ENCODE results near the gene ATP13A2. TPM values are rescaled to one million over a fixed set of nuclear protein-coding genes. Genes with fewer than 3 reads are reported as not detected.
A peak's percentile ranks its signal among the peaks of the same experiment; 100 is the strongest.

Gene ATP13A2
- polyA plus RNA-seq, 1 donor (not counting 4 experiments of a cell fraction or from before 2014, with no cell fraction given) = 19.7 TPM

DNA sequence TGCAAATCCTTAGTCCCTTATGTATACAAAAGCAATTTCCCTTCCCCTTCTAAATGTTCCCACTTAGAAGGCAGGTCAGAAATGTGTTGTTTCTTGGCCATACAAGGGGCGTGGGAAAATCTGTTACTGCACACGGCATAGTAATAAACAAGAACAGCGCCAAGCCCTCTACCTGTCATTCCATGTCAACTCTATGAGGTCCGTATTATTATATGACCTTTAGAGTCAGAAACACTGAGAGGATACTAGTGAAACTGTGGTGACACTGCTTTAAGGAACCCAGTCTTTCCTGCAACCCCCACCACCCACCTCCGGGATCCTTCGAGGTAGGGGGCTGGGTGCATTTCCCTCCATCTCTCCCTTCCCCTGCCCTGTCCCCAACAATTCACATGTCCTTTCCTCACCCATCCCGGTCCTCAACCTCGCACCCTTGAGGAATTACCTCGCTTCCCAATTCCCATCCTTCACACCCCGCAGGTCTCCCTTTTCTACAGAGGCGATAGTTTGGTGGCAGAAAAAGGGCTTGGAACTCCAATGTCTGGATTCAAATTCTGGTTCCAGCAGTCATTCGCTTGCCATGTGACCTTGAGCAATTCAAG, 41.5 kb upstream of the ATP13A2 start:
- dilution Hi-C loops (cut with MboI; ENCODE audit: extremely low pct_ligation_motif_present, low sequenced_read_pairs) = no loop called here
- H2AFZ ChIP-seq (ENCODE audit: control insufficient read depth, low read length) = no peak overlapping the region
- H4K20me1 ChIP-seq (ENCODE audit: control insufficient read depth, extremely low read depth, insufficient read depth, low read length) = no peaks in the 10 kb centered on the region
- DNase-seq (ENCODE audit: low read depth, low spot score) (no peak), FAIRE-seq (no peak)
- H3K4me2 ChIP-seq (ENCODE audit: control insufficient read depth, extremely low read depth, insufficient read depth, low read depth, low read length) = peak overlapping the region; percentile 90
- peak overlapping the region; percentile 85 to 97 (median 92) for H3K4me3 ChIP-seq (ENCODE audit: control insufficient read depth in 2 of 3, extremely low read depth in 1 of 3, insufficient read depth in 2 of 3, low read depth in 1 of 3, low read length in 3 of 3)
- peaks cover 43% of the 10 kb centered on the region for H3K79me2 ChIP-seq (ENCODE audit: control insufficient read depth, insufficient read depth, low read length)
- no peaks in the 10 kb centered on the region for H3K27me3 ChIP-seq (ENCODE audit: control insufficient read depth, extremely low read depth, insufficient read depth, low read length)
- no peaks in the 10 kb centered on the region for H3K9me3 ChIP-seq (ENCODE audit: control insufficient read depth, low read depth, low read length)
- H3K36me3 ChIP-seq (ENCODE audit: control insufficient read depth in 2 of 2, extremely low read depth in 1 of 2, insufficient read depth in 2 of 2, low read length in 2 of 2) = peaks cover 0 to 8% of the 10 kb centered on the region in 2 experiments
- H3K27ac ChIP-seq (ENCODE audit: control insufficient read depth, insufficient read depth, low read length) = peak overlapping the region; percentile 82
- H3K9ac ChIP-seq (ENCODE audit: control insufficient read depth, extremely low read depth, insufficient read depth, low read length) = peak overlapping the region; percentile 84
- peaks cover 9% of the 10 kb centered on the region for H3K4me1 ChIP-seq (ENCODE audit: control insufficient read depth, extremely low read depth, insufficient read depth, low read length)
- H3K9me1 ChIP-seq (ENCODE audit: control insufficient read depth, extremely low read depth, insufficient read depth, low read length) = no peaks in the 10 kb centered on the region
- TF ChIP-seq, protein P1, sequence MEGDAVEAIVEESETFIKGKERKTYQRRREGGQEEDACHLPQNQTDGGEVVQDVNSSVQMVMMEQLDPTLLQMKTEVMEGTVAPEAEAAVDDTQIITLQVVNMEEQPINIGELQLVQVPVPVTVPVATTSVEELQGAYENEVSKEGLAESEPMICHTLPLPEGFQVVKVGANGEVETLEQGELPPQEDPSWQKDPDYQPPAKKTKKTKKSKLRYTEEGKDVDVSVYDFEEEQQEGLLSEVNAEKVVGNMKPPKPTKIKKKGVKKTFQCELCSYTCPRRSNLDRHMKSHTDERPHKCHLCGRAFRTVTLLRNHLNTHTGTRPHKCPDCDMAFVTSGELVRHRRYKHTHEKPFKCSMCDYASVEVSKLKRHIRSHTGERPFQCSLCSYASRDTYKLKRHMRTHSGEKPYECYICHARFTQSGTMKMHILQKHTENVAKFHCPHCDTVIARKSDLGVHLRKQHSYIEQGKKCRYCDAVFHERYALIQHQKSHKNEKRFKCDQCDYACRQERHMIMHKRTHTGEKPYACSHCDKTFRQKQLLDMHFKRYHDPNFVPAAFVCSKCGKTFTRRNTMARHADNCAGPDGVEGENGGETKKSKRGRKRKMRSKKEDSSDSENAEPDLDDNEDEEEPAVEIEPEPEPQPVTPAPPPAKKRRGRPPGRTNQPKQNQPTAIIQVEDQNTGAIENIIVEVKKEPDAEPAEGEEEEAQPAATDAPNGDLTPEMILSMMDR (optimal IDR thresholded peaks at IDR 0.05 in 1 of 3, IDR thresholded peaks at IDR 0.05 in 1 of 3, conservative IDR thresholded peaks at IDR 0.05 in 1 of 3; ENCODE audit: extremely low read depth in 1 of 3, insufficient read depth in 2 of 3, low read length in 3 of 3) = no peak
- TF ChIP-seq EZH2 (IDR thresholded peaks at IDR 0.05; ENCODE audit: low read length) = no peak

DNA sequence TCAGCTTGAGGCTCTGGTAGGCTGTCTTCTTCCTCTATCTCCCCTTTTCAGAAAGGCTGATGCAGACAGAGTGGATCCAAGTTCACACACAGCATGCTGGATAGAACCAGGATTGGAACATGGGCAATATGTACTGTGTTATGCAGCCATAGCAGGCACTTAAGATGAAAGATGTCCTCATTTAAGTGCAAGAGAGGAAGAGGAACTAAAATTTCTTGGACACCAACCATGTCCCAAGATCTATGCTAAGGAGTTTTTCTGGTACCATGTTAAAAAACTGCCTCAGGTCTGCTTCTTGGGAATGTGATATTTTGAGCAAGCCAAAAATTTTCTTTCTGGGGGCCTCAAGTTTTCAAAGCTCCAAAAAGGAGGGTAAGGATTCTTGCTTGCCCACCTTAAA, 40.9 kb upstream of the ATP13A2 start:
- H2AFZ ChIP-seq (ENCODE audit: control insufficient read depth, low read length) = no peak overlapping the region
- peak overlapping the region; percentile 90 for H3K4me2 ChIP-seq (ENCODE audit: control insufficient read depth, extremely low read depth, insufficient read depth, low read depth, low read length)
- H3K4me3 ChIP-seq (ENCODE audit: control insufficient read depth in 2 of 3, extremely low read depth in 1 of 3, insufficient read depth in 2 of 3, low read depth in 1 of 3, low read length in 3 of 3) = peak overlapping the region; percentile 85 to 97 (median 92)
- peaks cover 48% of the 10 kb centered on the region for H3K79me2 ChIP-seq (ENCODE audit: control insufficient read depth, insufficient read depth, low read length)
- no peaks in the 10 kb centered on the region for H4K20me1 ChIP-seq (ENCODE audit: control insufficient read depth, extremely low read depth, insufficient read depth, low read length)
- peaks cover 0 to 8% of the 10 kb centered on the region in 2 experiments for H3K36me3 ChIP-seq (ENCODE audit: control insufficient read depth in 2 of 2, extremely low read depth in 1 of 2, insufficient read depth in 2 of 2, low read length in 2 of 2)
- peaks cover 9% of the 10 kb centered on the region for H3K4me1 ChIP-seq (ENCODE audit: control insufficient read depth, extremely low read depth, insufficient read depth, low read length)
- dilution Hi-C loops (cut with MboI; ENCODE audit: extremely low pct_ligation_motif_present, low sequenced_read_pairs) = no loop called here
- H3K9me3 ChIP-seq (ENCODE audit: control insufficient read depth, low read depth, low read length) = no peaks in the 10 kb centered on the region
- no peak for TF ChIP-seq EZH2 (IDR thresholded peaks at IDR 0.05; ENCODE audit: low read length)
- TF ChIP-seq, protein P1 (optimal IDR thresholded peaks at IDR 0.05 in 1 of 3, IDR thresholded peaks at IDR 0.05 in 1 of 3, conservative IDR thresholded peaks at IDR 0.05 in 1 of 3; ENCODE audit: extremely low read depth in 1 of 3, insufficient read depth in 2 of 3, low read length in 3 of 3) = no peak
- H3K9ac ChIP-seq (ENCODE audit: control insufficient read depth, extremely low read depth, insufficient read depth, low read length) = no peak overlapping the region
- no peaks in the 10 kb centered on the region for H3K27me3 ChIP-seq (ENCODE audit: control insufficient read depth, extremely low read depth, insufficient read depth, low read length)
- DNase-seq (ENCODE audit: low read depth, low spot score) = no peak
- H3K27ac ChIP-seq (ENCODE audit: control insufficient read depth, insufficient read depth, low read length) = peak overlapping the region; percentile 82
- no peaks in the 10 kb centered on the region for H3K9me1 ChIP-seq (ENCODE audit: control insufficient read depth, extremely low read depth, insufficient read depth, low read length)
- no peak for FAIRE-seq

Data from keratinocyte (primary cell).